Ishikawa (cell line): ENCODE results near the gene KRT12.

Experiments used
- CEBPB ChIP-seq: IDR thresholded peaks from 2 replicates; pipeline ENCODE4 v1.6.1; 2012
- CREB1 ChIP-seq: IDR thresholded peaks from 2 replicates; pipeline ENCODE4 v1.6.1; 2012; ENCODE audit warnings: low read depth
- EGR1 ChIP-seq: IDR thresholded peaks from 2 replicates; pipeline ENCODE4 v1.6.1; 2012
- EP300 ChIP-seq: IDR thresholded peaks from 2 replicates; pipeline ENCODE4 v1.6.1; 2012; ENCODE audit warnings: borderline replicate concordance
- FOXM1 ChIP-seq: IDR thresholded peaks from 2 replicates; pipeline ENCODE4 v1.6.1; 2012; ENCODE audit warnings: low read depth, borderline replicate concordance
- MAX ChIP-seq: IDR thresholded peaks from 2 replicates; pipeline ENCODE4 v1.6.1; 2012
- NFIC ChIP-seq: IDR thresholded peaks from 2 replicates; pipeline ENCODE4 v1.6.1; 2012
- RAD21 ChIP-seq: IDR thresholded peaks from 2 replicates; pipeline ENCODE4 v1.6.1; 2012; ENCODE audit warnings: low read depth
- TAF1 ChIP-seq: IDR thresholded peaks from 2 replicates; pipeline ENCODE4 v1.6.1; 2012; ENCODE audit warnings: low read depth, mild to moderate bottlenecking
- TCF12 ChIP-seq: IDR thresholded peaks from 2 replicates; pipeline ENCODE4 v1.6.1; 2012; ENCODE audit warnings: low read depth
- TEAD4 ChIP-seq: IDR thresholded peaks from 2 replicates; pipeline ENCODE4 v1.6.1; 2012
- USF1 ChIP-seq: IDR thresholded peaks from 2 replicates; pipeline ENCODE4 v1.6.1; 2012
- YY1 ChIP-seq: IDR thresholded peaks from 2 replicates; pipeline ENCODE4 v1.6.1; 2012; ENCODE audit warnings: low read depth
- ZBTB7A ChIP-seq: IDR thresholded peaks from 2 replicates; pipeline ENCODE4 v1.6.1; 2012; ENCODE audit warnings: low read depth
- TF ChIP-seq, protein P1 (sequence below): IDR thresholded peaks from 2 replicates; pipeline ENCODE4 v1.6.1; 2012; ENCODE audit warnings: low read depth, mild to moderate bottlenecking

The KRT12 gene

DNA sequence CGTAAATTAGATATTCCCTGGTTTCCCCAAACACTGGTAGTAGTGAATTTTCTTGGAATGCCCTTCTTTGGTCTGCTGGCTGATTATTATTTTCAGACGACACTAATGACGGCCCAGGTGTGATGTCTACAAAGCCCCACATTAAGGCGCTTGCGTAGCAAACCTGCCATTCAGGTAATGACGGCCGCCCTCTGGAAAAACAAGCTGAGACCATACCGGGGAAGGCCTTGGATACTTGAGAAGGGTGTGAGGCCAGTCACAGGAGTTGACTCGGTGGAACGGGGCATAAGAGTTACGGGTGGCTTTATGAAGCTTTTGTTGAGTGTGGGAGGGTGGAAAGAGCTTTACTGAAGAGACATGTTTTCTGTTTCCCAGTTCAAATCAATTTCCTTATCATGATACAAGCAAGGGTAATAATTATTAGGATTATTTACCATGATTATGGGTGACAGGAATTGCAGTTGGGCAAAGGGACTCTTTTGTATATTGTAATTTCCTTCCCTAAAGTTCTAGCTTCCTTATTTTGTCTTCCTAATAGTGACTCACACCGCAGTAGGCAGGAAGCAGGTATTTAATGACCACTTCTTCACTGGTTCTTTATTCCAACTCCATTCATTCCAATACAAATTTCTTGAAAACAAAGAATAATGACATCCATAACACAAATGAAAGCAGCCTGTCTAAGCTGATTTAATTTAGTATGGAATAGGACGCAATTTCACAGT lies 45.6 kb upstream of the KRT12 start:
- TF ChIP-seq, protein P1, sequence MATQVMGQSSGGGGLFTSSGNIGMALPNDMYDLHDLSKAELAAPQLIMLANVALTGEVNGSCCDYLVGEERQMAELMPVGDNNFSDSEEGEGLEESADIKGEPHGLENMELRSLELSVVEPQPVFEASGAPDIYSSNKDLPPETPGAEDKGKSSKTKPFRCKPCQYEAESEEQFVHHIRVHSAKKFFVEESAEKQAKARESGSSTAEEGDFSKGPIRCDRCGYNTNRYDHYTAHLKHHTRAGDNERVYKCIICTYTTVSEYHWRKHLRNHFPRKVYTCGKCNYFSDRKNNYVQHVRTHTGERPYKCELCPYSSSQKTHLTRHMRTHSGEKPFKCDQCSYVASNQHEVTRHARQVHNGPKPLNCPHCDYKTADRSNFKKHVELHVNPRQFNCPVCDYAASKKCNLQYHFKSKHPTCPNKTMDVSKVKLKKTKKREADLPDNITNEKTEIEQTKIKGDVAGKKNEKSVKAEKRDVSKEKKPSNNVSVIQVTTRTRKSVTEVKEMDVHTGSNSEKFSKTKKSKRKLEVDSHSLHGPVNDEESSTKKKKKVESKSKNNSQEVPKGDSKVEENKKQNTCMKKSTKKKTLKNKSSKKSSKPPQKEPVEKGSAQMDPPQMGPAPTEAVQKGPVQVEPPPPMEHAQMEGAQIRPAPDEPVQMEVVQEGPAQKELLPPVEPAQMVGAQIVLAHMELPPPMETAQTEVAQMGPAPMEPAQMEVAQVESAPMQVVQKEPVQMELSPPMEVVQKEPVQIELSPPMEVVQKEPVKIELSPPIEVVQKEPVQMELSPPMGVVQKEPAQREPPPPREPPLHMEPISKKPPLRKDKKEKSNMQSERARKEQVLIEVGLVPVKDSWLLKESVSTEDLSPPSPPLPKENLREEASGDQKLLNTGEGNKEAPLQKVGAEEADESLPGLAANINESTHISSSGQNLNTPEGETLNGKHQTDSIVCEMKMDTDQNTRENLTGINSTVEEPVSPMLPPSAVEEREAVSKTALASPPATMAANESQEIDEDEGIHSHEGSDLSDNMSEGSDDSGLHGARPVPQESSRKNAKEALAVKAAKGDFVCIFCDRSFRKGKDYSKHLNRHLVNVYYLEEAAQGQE, result no peak
- TF ChIP-seq MAX, result no peak
- TF ChIP-seq CEBPB, result no peak
- no peak for TF ChIP-seq FOXM1
- no peak for TF ChIP-seq RAD21

DNA sequence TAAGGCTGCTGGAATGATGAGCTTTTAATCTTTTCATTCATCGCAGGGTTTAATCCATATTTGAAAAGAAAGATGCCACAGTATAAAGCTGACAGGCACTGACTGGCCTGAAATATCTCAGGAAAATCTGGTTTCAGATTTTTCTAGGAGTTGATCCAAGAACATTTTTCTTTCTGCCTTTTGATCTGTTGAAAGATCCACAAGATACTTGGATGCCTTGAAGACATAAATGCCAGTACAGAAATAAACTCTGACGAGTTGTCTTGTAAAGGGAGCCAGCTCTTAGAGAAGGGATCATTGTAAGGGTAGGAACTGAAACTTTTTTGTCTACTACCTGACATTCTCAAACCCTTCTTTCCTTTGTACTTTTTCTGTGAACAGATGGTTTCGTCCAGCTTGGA lies 43.4 kb upstream of the KRT12 start:
- TF ChIP-seq EP300 (no peak), YY1 (no peak)

DNA sequence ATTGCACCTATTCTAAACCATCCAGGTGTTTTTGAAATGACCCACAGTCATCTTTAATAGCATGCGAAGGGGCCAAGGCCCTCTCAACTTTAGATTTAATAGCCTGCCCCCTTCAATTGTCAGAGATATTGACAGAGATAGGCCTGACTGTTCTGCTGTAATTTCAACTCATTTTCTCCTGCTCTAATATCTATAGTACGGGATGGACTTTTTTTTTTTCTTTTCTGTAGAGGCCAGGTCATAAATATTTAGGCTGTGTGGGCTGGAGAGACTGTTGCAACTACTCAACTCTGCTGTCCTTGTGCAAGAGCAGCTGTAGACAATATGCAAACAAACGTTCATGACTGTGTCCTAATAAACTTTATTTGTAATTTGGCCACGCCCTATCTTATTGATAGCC lies 42.7 kb upstream of the KRT12 start:
- TF ChIP-seq, protein P1, result no peak
- no peak for TF ChIP-seq RAD21
- no peak for TF ChIP-seq MAX
- TF ChIP-seq EGR1, result no peak
- no peak for TF ChIP-seq NFIC
- TF ChIP-seq TCF12, result no peak
- no peak for TF ChIP-seq USF1
- no peak for TF ChIP-seq CREB1
- no peak for TF ChIP-seq CEBPB
- TF ChIP-seq TEAD4, result no peak
- no peak for TF ChIP-seq ZBTB7A
- no peak for TF ChIP-seq TAF1
- TF ChIP-seq FOXM1, result no peak

GRCh38 chr17:40909351-40909750 lies 42.3 kb upstream of the KRT12 start:
- peak; percentile 95 for TF ChIP-seq RAD21
- no peak for TF ChIP-seq USF1
- peak; percentile 77 for TF ChIP-seq NFIC
- TF ChIP-seq ZBTB7A, result no peak
- no peak for TF ChIP-seq MAX
- TF ChIP-seq TCF12, result 0 out of 2 replicates have a peak, but pooled peaks have one; percentile 35

DNA sequence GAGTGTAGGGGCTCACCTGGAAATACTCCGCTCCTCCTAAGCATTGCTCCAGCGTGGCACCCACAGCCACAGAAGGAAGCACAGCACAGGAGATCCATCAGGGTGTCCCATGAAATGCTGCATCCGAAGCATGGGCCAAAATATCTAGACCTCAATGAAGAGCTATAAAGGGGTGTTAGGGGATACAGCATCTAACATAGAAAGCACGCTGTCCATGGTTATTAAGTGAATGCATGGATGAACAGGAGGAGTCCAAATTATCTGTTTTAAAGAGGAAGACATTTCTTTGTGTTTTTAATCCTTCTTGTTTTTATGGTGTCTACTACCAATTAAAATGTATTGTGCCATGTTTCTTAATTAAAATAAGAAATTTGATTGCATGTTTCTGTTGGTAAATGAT lies 39.6 kb upstream of the KRT12 start:
- TF ChIP-seq, protein P1, result peak; percentile 68
- no peak for TF ChIP-seq RAD21
